Peyer's patch (tissue), 4 donors: ENCODE data around the gene EIF4G1. TPM values are rescaled to one million over a fixed set of nuclear protein-coding genes. Genes with fewer than 3 reads are reported as not detected.

Experiments
- DNase-seq, 3 donors: peaks; one replicate each; pipeline ENCODE4 v3.0.0-alpha.2; 2017 to 2019
- H3K27ac ChIP-seq, 4 donors: fragments of 200-600 bp; sonication (generic); one replicate each; pipeline ENCODE4 v1.5.1; 2016 to 2019
- H3K27me3 ChIP-seq, 2 donors: fragments of 200-600 bp; sonication (generic); one replicate each; pipeline ENCODE4 v1.5.1; 2019
- H3K36me3 ChIP-seq, 3 donors: fragments of 200-600 bp; sonication (generic); one replicate each; pipeline ENCODE4 v1.5.1; 2016 to 2019
- H3K4me1 ChIP-seq, 4 donors: fragments of 200-600 bp; sonication (generic); one replicate each; pipeline ENCODE4 v1.5.1; 2016 to 2019
- H3K4me3 ChIP-seq, 4 donors: fragments of 200-600 bp; sonication (generic); 1 replicate in 3 of 4; 2 replicates in 1 of 4; pipeline ENCODE4 v1.5.1; 2016 to 2019; ENCODE audit warnings: mild to moderate bottlenecking in 1 of 4
- H3K9me3 ChIP-seq, 4 donors: fragments of 200-600 bp; sonication (generic); one replicate each; pipeline ENCODE4 v1.5.1; 2016 to 2019; ENCODE audit warnings: mild to moderate bottlenecking in 1 of 4
- CTCF ChIP-seq, 6 experiments: fragments of 450-650 bp in 4 of 6; fragments of 200-600 bp in 2 of 6; sonication (generic) in 1 of 6; IDR thresholded peaks; one replicate each; pipeline ENCODE4 v1.5.1; 2017 to 2019; ENCODE audit warnings: antibody characterized with exemption in 6 of 6, mild to moderate bottlenecking in 3 of 6, moderate library complexity in 1 of 6
- POLR2A ChIP-seq, 2 donors: fragments of 450-650 bp; IDR thresholded peaks; one replicate each; pipeline ENCODE4 v1.5.1; 2017; ENCODE audit warnings: antibody characterized with exemption in 2 of 2, mild to moderate bottlenecking in 2 of 2, moderate library complexity in 2 of 2
- total RNA-seq, 4 donors: library from RNA; depleted of rRNA; stranded (reverse); fragments of >200 nt; gene quantifications; one replicate each; pipeline ENCODE4 v1.1.0, GENCODE V29; 2016

Gene EIF4G1
- total RNA-seq, 4 donors from 2014 or later = 209 to 295 (median 244) TPM

GRCh38 chr3:184375747-184376461, 61.5 kb downstream of the EIF4G1 start:
- Histone ChIP-seq H3K4me3 (no peak overlapping the region), H3K36me3 (no peaks in the 10 kb centered on the region), H3K9me3 (no peaks in the 10 kb centered on the region), H3K4me1 (peaks cover 0 to 9% (median 2%) of the 10 kb centered on the region in 4 donors), H3K27me3 (peaks cover 0 to 6% of the 10 kb centered on the region in 2 donors), H3K27ac (no peak overlapping the region)
- no peak for TF ChIP-seq POLR2A (IDR thresholded peaks at IDR 0.05)
- no peak for TF ChIP-seq CTCF (IDR thresholded peaks at IDR 0.05)
- DNase-seq = no peak

GRCh38 chr3:184377374-184377773, 63.0 kb downstream of the EIF4G1 start:
- no peak for DNase-seq
- Histone ChIP-seq H3K9me3 (no peaks in the 10 kb centered on the region), H3K4me3 (no peak overlapping the region), H3K36me3 (no peaks in the 10 kb centered on the region), H3K27me3 (peaks cover 0 to 15% of the 10 kb centered on the region in 2 donors), H3K4me1 (peaks cover 0 to 12% (median 10%) of the 10 kb centered on the region in 4 donors), H3K27ac (no peak overlapping the region)
- TF ChIP-seq CTCF (IDR thresholded peaks at IDR 0.05) = no peak
- TF ChIP-seq POLR2A (IDR thresholded peaks at IDR 0.05) = no peak

- Histone ChIP-seq H3K4me3 (no peak within 1 kb of the TSS), H3K27ac (peak within 1 kb of the TSS; percentile 38 to 82 (median 58)), H3K36me3 (no peaks in the 10 kb centered on the region), H3K9me3 (no peaks in the 10 kb centered on the region), H3K27me3 (peaks cover 0 to 15% of the 10 kb centered on the region in 2 donors), H3K4me1 (peaks cover 0 to 12% (median 10%) of the 10 kb centered on the region in 4 donors)
- DNase-seq = peak in 1 of 3 donors; percentile 49
- TF ChIP-seq POLR2A (IDR thresholded peaks at IDR 0.05) = no peak
- TF ChIP-seq CTCF (IDR thresholded peaks at IDR 0.05) = no peak
Observed at GRCh38 chr3:184377882-184378445, 63.6 kb downstream of the EIF4G1 start, which contains the start of gene THPO. Gene THPO, minus strand, starts transcription at chr3:184378207. Its CDS starts 1,948 bp downstream, at chr3:184376259.

- TF ChIP-seq POLR2A (IDR thresholded peaks at IDR 0.05) (no peak), CTCF (IDR thresholded peaks at IDR 0.05) (no peak)
- H3K36me3 ChIP-seq = no peaks in the 10 kb centered on the region
- peaks cover 0 to 15% of the 10 kb centered on the region in 2 donors for H3K27me3 ChIP-seq
- H3K9me3 ChIP-seq = no peaks in the 10 kb centered on the region
- peaks cover 0 to 12% (median 10%) of the 10 kb centered on the region in 4 donors for H3K4me1 ChIP-seq
- H3K4me3 ChIP-seq = peak overlapping the region in 1 of 4 donors; percentile 55
- peak overlapping the region; percentile 38 to 82 (median 58) for H3K27ac ChIP-seq
- DNase-seq = peak in 1 of 3 donors; percentile 46
Observed at GRCh38 chr3:184378651-184379357, 64.4 kb downstream of the EIF4G1 start.

GRCh38 chr3:184379358-184380184, 65.2 kb downstream of the EIF4G1 start, which contains the start of gene CHRD:
Gene CHRD, plus strand, starts transcription at chr3:184380054. Its CDS starts 265 bp downstream, at chr3:184380319.
- Histone ChIP-seq H3K4me1 (peaks cover 0 to 12% (median 10%) of the 10 kb centered on the region in 4 donors), H3K27me3 (peaks cover 0 to 15% of the 10 kb centered on the region in 2 donors), H3K9me3 (no peaks in the 10 kb centered on the region), H3K4me3 (peak within 1 kb of the TSS; percentile 33 to 67 (median 56)), H3K27ac (peak within 1 kb of the TSS; percentile 38 to 82 (median 58)), H3K36me3 (no peaks in the 10 kb centered on the region)
- TF ChIP-seq CTCF (IDR thresholded peaks at IDR 0.05) (no peak), POLR2A (IDR thresholded peaks at IDR 0.05) (no peak)
- DNase-seq = no peak
